ENCODE measurements around the gene TXNDC9.
"Not testable (repeated sequence)": the region's sequence is repeated elsewhere in the genome, so short reads cannot be mapped to it uniquely, and the experiment has no call there.

The TXNDC9 gene

GRCh38 chr2:99335911-99336803 lies at the start of gene TXNDC9:
Gene TXNDC9 (minus strand): TSS chr2:99336333. CDS start chr2:99333210, 3,123 bp downstream.
- FAIRE-seq (peak; percentile 89), DNase-seq (ENCODE audit: low spot score) (peak; percentile 99)

DNA sequence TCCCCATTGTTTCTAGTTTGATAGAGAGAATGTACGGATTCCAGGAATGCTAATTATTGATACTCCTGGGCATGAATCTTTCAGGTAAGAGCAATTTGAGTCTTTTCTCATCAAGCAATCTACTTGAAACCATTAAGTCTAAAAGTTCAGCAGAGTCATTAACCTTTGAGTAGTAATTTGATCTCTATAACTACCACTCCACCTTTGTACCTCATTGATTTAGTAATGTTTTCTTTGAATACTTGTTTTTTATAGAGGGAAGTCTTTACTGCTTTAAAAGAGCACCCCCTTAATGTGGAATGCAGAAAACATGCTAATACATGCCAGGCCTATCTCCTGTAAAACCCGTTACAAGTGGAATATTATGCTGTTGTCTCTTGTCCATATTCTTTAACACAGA lies 46.0 kb upstream of the TXNDC9 start:
- FAIRE-seq (no peak), DNase-seq (ENCODE audit: low spot score) (no peak)

- DNase-seq (ENCODE audit: low spot score) (no peak), FAIRE-seq (peak; percentile 20)
Observed at GRCh38 chr2:99380376-99381010, 44.4 kb upstream of the TXNDC9 start.

GRCh38 chr2:99377879-99378278 lies 41.7 kb upstream of the TXNDC9 start:
- FAIRE-seq = no peak
- no peak for DNase-seq (ENCODE audit: low spot score)

- FAIRE-seq (no peak), DNase-seq (ENCODE audit: low spot score) (no peak)
Observed at GRCh38 chr2:99376254-99376864, 40.2 kb upstream of the TXNDC9 start.

DNA sequence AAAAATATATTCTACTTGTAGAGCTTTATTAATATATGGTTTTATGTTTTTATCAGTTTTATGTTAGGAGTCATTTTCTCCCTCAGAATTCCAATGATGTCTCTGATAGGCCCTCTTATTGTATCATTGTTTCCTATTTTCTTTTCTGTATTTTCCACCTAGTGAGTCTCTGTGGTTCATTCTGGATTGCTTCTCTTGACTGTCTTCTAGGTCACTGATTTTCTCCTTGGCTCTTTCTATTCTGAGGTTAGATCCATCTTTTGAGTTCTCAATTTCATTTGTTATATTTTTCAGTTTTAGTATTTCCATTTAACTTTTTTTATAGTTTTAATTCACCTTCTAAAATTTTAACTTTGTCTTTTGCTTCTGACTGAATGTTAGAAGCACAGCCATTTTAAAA lies 38.6 kb upstream of the TXNDC9 start:
- DNase-seq (ENCODE audit: low spot score) (no peak), FAIRE-seq (no peak)

GRCh38 chr2:99373144-99373543 lies 37.0 kb upstream of the TXNDC9 start:
- no peak for FAIRE-seq

DNA sequence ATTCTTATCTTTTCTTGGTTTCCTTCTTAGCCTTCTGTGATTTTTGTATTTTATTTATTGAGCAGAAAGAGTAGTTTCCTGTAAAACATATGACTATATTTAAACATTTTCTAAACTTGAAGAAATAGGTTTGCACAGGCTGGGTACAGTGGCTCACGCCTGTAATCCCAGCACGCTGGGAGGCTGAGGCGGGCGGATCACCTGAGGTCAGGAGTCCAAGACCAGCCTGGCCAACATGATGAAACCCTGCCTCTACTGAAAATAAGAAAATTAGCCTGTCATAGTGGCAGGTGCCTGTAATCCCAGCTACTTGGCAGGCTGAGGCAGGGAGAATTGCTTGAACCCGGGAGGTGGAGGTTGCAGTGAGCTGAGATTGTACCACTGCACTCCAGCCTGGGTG lies 32.7 kb upstream of the TXNDC9 start:
- not testable (repeated sequence) for FAIRE-seq; DNase-seq (ENCODE audit: low spot score)

More at GRCh38 chr2:99373144-99373543, 37.0 kb upstream of the TXNDC9 start:
- no peak for DNase-seq (ENCODE audit: low spot score)

- no peak for DNase-seq (ENCODE audit: low spot score)
- no peak for FAIRE-seq
Observed at GRCh38 chr2:99365661-99366060, 29.5 kb upstream of the TXNDC9 start.

DNA sequence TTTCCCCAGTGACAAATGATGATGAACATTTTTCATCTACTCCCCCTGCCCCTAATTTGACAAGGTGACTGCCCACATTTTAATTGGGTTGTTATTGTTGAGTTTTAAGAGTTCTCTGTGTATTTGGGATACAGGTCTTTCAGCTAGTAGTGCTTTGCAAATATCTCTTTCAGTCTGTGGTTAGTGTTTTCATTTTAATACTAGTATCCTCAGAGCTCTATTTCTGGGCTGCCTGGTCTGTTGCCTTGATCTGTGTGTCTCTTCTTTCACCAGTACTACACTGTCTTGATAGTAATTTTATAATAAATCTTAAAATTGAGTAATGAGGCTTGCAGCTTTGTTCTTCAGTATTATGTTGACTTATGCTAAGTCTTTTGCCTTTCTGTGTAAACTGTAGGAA lies 20.7 kb upstream of the TXNDC9 start:
- no peak for FAIRE-seq
- no peak for DNase-seq (ENCODE audit: low spot score)

GRCh38 chr2:99354825-99355224 lies 18.7 kb upstream of the TXNDC9 start:
- FAIRE-seq; DNase-seq (ENCODE audit: low spot score): not testable (repeated sequence)

DNA sequence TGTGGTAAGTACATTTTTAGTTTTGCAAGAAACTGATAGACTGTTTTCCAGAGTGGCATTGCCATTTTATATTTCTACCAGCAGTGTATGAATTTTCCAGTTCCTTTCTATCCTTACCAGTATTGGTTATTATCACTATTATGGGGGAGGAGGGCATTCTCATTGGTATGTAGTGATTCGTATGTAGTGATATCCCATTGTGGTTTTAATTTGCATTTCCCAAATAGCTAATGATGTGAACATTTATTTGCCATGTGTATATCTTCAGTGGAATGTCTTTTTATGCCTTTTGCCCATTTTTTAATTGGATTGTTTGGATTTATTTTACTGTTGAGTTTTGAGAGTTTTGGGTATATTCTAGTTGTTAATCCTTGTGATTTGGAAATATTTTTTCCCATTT lies 17.9 kb upstream of the TXNDC9 start:
- DNase-seq (ENCODE audit: low spot score) (no peak), FAIRE-seq (no peak)

GRCh38 chr2:99350194-99350593 lies 14.1 kb upstream of the TXNDC9 start:
- DNase-seq (ENCODE audit: low spot score) (no peak), FAIRE-seq (no peak)

GRCh38 chr2:99348173-99348572 lies 12.0 kb upstream of the TXNDC9 start:
- FAIRE-seq (no peak), DNase-seq (ENCODE audit: low spot score) (no peak)

DNA sequence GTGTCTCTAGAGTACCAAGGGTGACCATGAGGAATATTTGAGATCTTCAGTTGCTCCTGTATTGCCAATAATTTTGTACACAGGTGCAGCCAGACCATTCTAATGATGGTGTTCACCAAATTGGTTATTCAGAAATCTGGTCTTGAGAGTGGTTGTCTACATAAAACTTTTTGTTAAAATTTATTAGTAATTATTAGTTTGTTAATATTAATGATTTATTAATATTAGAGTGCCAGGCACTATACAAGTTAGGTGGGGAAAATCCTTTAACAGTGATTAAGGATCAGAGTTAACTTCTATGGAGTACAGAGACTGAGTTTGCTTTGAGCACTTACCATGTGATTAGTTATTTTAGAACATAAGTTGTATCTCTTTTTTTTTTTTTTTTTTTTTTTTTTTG lies 10.1 kb upstream of the TXNDC9 start:
- DNase-seq (ENCODE audit: low spot score) (no peak), FAIRE-seq (no peak)

GRCh38 chr2:99345446-99345845 lies 9.3 kb upstream of the TXNDC9 start:
- DNase-seq (ENCODE audit: low spot score); FAIRE-seq: not testable (repeated sequence)

- no peak for DNase-seq (ENCODE audit: low spot score)
- no peak for FAIRE-seq
Observed at GRCh38 chr2:99342536-99342935, 6.4 kb upstream of the TXNDC9 start.

GRCh38 chr2:99340669-99341236 lies 4.6 kb upstream of the TXNDC9 start:
- no peak for FAIRE-seq
- DNase-seq (ENCODE audit: low spot score) = no peak

DNA sequence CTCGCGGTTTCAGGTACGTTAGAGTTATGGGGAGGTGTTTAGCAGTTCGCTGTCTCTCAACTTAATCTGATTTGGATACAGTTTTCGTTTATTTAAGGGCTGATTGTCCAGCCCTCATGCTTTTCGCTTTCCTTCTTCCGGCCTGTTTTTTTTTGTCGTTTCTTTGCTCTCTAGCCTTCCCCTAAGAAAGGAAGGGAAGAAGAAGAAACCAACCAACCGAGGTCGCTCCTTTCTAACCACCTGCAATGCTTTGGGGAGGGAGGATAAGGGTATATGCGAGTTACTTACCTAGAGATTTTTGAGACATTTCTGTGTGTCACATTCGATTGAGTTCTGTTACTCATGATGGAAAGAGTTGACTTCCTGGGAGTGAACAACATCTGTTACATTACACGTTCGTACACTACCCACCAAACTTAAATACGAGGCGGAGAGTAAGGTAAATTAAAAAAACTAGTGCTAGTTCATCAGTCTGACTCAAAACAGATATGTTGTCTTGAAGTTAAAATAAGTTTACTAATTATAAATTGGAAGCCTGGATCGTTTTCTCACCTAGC lies 2.0 kb upstream of the TXNDC9 start:
- DNase-seq (ENCODE audit: low spot score) (no peak), FAIRE-seq (no peak)

- FAIRE-seq (peak; percentile 32), DNase-seq (ENCODE audit: low spot score) (peak; percentile 87)
Observed at GRCh38 chr2:99337113-99338028, 1.2 kb upstream of the TXNDC9 start, which contains the start of gene EIF5B. Gene EIF5B (plus strand): TSS chr2:99337389. CDS start chr2:99337555, 166 bp downstream.

DNA sequence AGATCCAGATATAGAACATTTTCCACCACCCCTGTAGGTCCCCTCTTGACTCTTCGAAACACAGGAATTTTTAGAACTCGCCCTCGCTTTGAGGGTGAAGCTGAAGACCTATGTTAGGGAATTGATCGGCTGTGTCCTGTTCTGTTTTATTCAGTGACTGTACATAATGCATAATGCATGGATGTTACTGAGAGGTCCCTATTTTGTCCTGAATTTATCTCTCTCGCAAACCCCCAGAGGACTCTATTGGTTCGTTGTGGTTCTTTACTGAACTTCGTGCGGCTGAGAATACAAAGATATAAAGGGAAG lies 625 bp upstream of the TXNDC9 start:
- DNase-seq (ENCODE audit: low spot score) = no peak
- FAIRE-seq = no peak

Data from RCC 7860 (cell line).